Neural progenitor cell (in vitro differentiated cells): ENCODE results near the gene AMN1.

Experiments
- CTCF ChIP-seq: fragments of 200-600 bp; sonication (generic); IDR thresholded peaks from 2 replicates; pipeline ENCODE4 v1.5.1; 2017; ENCODE audit warnings: antibody characterized with exemption, mild to moderate bottlenecking
- EZH2 ChIP-seq: fragments of 200-600 bp; sonication (generic); IDR thresholded peaks from 2 replicates; pipeline ENCODE4 v1.6.1; 2017; ENCODE audit warnings: antibody characterized with exemption, mild to moderate bottlenecking, moderate library complexity
- EZH2phosphoT487 ChIP-seq: fragments of 200-600 bp; sonication (generic); IDR thresholded peaks from 2 replicates; pipeline ENCODE4 v1.6.1; 2017; ENCODE audit warnings: antibody characterized with exemption

- TF ChIP-seq CTCF: no peak
- TF ChIP-seq EZH2: no peak
- no peak for TF ChIP-seq EZH2phosphoT487
These were observed 4.3 kb downstream of the AMN1 start for GRCh38 chr12:31724557-31724956.
